ENCODE measurements around the gene GSK3B.
"Not testable (repeated sequence)": the region's sequence is repeated elsewhere in the genome, so short reads cannot be mapped to it uniquely, and the experiment has no call there.

Gene GSK3B

GRCh38 chr3:119888681-119889080 is 205.6 kb downstream of the GSK3B start:
- DNase-seq (ENCODE audit: extremely low read depth in 1 of 2, low read depth in 1 of 2) = not testable (repeated sequence)

GRCh38 chr3:119885746-119886530 is 208.3 kb downstream of the GSK3B start:
- DNase-seq (ENCODE audit: extremely low read depth in 1 of 2, low read depth in 1 of 2) = no peak

- DNase-seq (ENCODE audit: extremely low read depth in 1 of 2, low read depth in 1 of 2) = no peak
These were observed 210.1 kb downstream of the GSK3B start for GRCh38 chr3:119884161-119884557.

GRCh38 chr3:119883461-119884160 is 210.6 kb downstream of the GSK3B start:
- no peak for DNase-seq (ENCODE audit: extremely low read depth in 1 of 2, low read depth in 1 of 2)

GRCh38 chr3:119880966-119881365 is 213.3 kb downstream of the GSK3B start:
- no peak for DNase-seq (ENCODE audit: extremely low read depth in 1 of 2, low read depth in 1 of 2)

GRCh38 chr3:119873646-119874045 is 220.6 kb downstream of the GSK3B start:
- DNase-seq (ENCODE audit: extremely low read depth in 1 of 2, low read depth in 1 of 2) = no peak

GRCh38 chr3:119872773-119873172 is 221.5 kb downstream of the GSK3B start:
- DNase-seq (ENCODE audit: extremely low read depth in 1 of 2, low read depth in 1 of 2) = no peak

GRCh38 chr3:119871571-119871970 is 222.7 kb downstream of the GSK3B start:
- DNase-seq (ENCODE audit: extremely low read depth in 1 of 2, low read depth in 1 of 2) = no peak

- no peak for DNase-seq (ENCODE audit: extremely low read depth in 1 of 2, low read depth in 1 of 2)
These were observed 223.7 kb downstream of the GSK3B start for GRCh38 chr3:119870512-119870911.

- DNase-seq (ENCODE audit: extremely low read depth in 1 of 2, low read depth in 1 of 2) = no peak
These were observed 229.8 kb downstream of the GSK3B start for GRCh38 chr3:119864476-119864875.

- no peak for DNase-seq (ENCODE audit: extremely low read depth in 1 of 2, low read depth in 1 of 2)
These were observed 231.6 kb downstream of the GSK3B start for GRCh38 chr3:119862616-119863015.

- DNase-seq (ENCODE audit: extremely low read depth in 1 of 2, low read depth in 1 of 2) = no peak
These were observed 232.6 kb downstream of the GSK3B start for GRCh38 chr3:119861681-119862080.

- no peak for DNase-seq (ENCODE audit: extremely low read depth in 1 of 2, low read depth in 1 of 2)
These were observed 234.5 kb downstream of the GSK3B start for GRCh38 chr3:119859728-119860127.

- DNase-seq (ENCODE audit: extremely low read depth in 1 of 2, low read depth in 1 of 2) = no peak
These were observed 235.3 kb downstream of the GSK3B start for GRCh38 chr3:119858957-119859356.

- DNase-seq (ENCODE audit: extremely low read depth in 1 of 2, low read depth in 1 of 2) = no peak
These were observed 237.6 kb downstream of the GSK3B start for GRCh38 chr3:119856695-119857094.

- no peak for DNase-seq (ENCODE audit: extremely low read depth in 1 of 2, low read depth in 1 of 2)
These were observed 245.1 kb downstream of the GSK3B start for GRCh38 chr3:119849126-119849525.

- no peak for DNase-seq (ENCODE audit: extremely low read depth in 1 of 2, low read depth in 1 of 2)
These were observed 252.3 kb downstream of the GSK3B start for GRCh38 chr3:119841808-119842471.

GRCh38 chr3:119835556-119835955 is 258.7 kb downstream of the GSK3B start:
- DNase-seq (ENCODE audit: extremely low read depth in 1 of 2, low read depth in 1 of 2) = no peak

- DNase-seq (ENCODE audit: extremely low read depth in 1 of 2, low read depth in 1 of 2) = no peak
These were observed 259.4 kb downstream of the GSK3B start for GRCh38 chr3:119834754-119835370.

- DNase-seq (ENCODE audit: extremely low read depth in 1 of 2, low read depth in 1 of 2) = no peak
These were observed 262.3 kb downstream of the GSK3B start for GRCh38 chr3:119831941-119832371.

GRCh38 chr3:119831022-119831421 is 263.2 kb downstream of the GSK3B start:
- DNase-seq (ENCODE audit: extremely low read depth in 1 of 2, low read depth in 1 of 2) = no peak

Measured in activated CD8-positive, alpha-beta memory T cell treated with anti-CD3 and anti-CD28 coated beads for 1 hour (primary cell).